ENCODE data around the gene APOH.
"Not testable (repeated sequence)": the region's sequence is repeated elsewhere in the genome, so short reads cannot be mapped to it uniquely, and the experiment has no call there.

The APOH gene

GRCh38 chr17:66255112-66255511, 25.9 kb upstream of the APOH start:
- no peaks in the 10 kb centered on the region for H3K36me3 ChIP-seq (ENCODE audit: insufficient read depth, insufficient read length, low read length)
- no peaks in the 10 kb centered on the region for H3K27me3 ChIP-seq (ENCODE audit: insufficient read depth, insufficient read length)
- TF ChIP-seq YY1 (IDR thresholded peaks at IDR 0.05; ENCODE audit: insufficient read depth, insufficient read length): no peak
- no peak for TF ChIP-seq ZNF274 (IDR thresholded peaks at IDR 0.05; ENCODE audit: low read depth, low read length)
- no peak for TF ChIP-seq SUZ12 (IDR thresholded peaks at IDR 0.05; ENCODE audit: extremely low read depth, insufficient read depth, insufficient read length)
- no peak overlapping the region for H3K4me3 ChIP-seq (ENCODE audit: insufficient read length, low read depth)
- no peaks in the 10 kb centered on the region for H3K9me3 ChIP-seq (ENCODE audit: insufficient read depth, low read length)
- DNase-seq (ENCODE audit: low read depth, low spot score): peak; percentile 23
- H3K9ac ChIP-seq (ENCODE audit: insufficient read length, low read depth): no peak overlapping the region
- H3K4me1 ChIP-seq (ENCODE audit: insufficient read depth, insufficient read length): no peaks in the 10 kb centered on the region

GRCh38 chr17:66253458-66253857, 24.2 kb upstream of the APOH start:
- H3K4me3 ChIP-seq (ENCODE audit: insufficient read length, low read depth); H3K9me3 ChIP-seq (ENCODE audit: insufficient read depth, low read length); H3K36me3 ChIP-seq (ENCODE audit: insufficient read depth, insufficient read length, low read length); H3K4me1 ChIP-seq (ENCODE audit: insufficient read depth, insufficient read length); DNase-seq (ENCODE audit: low read depth, low spot score); H3K27me3 ChIP-seq (ENCODE audit: insufficient read depth, insufficient read length); H3K9ac ChIP-seq (ENCODE audit: insufficient read length, low read depth): not testable (repeated sequence)

- no peak for TF ChIP-seq SUZ12 (IDR thresholded peaks at IDR 0.05; ENCODE audit: extremely low read depth, insufficient read depth, insufficient read length)
- TF ChIP-seq ZNF274 (IDR thresholded peaks at IDR 0.05; ENCODE audit: low read depth, low read length): no peak
- no peak for TF ChIP-seq YY1 (IDR thresholded peaks at IDR 0.05; ENCODE audit: insufficient read depth, insufficient read length)
- no peaks in the 10 kb centered on the region for H3K36me3 ChIP-seq (ENCODE audit: insufficient read depth, insufficient read length, low read length)
- DNase-seq (ENCODE audit: low read depth, low spot score): no peak
- no peaks in the 10 kb centered on the region for H3K27me3 ChIP-seq (ENCODE audit: insufficient read depth, insufficient read length)
- H3K4me1 ChIP-seq (ENCODE audit: insufficient read depth, insufficient read length): no peaks in the 10 kb centered on the region
- no peak overlapping the region for H3K4me3 ChIP-seq (ENCODE audit: insufficient read length, low read depth)
- H3K9me3 ChIP-seq (ENCODE audit: insufficient read depth, low read length): no peaks in the 10 kb centered on the region
- H3K9ac ChIP-seq (ENCODE audit: insufficient read length, low read depth): no peak overlapping the region
Observed at GRCh38 chr17:66250686-66251085, 21.5 kb upstream of the APOH start.

- Histone ChIP-seq H3K4me1 (ENCODE audit: insufficient read depth, insufficient read length) (no peaks in the 10 kb centered on the region), H3K36me3 (ENCODE audit: insufficient read depth, insufficient read length, low read length) (no peaks in the 10 kb centered on the region), H3K9ac (ENCODE audit: insufficient read length, low read depth) (no peak overlapping the region), H3K9me3 (ENCODE audit: insufficient read depth, low read length) (no peaks in the 10 kb centered on the region), H3K4me3 (ENCODE audit: insufficient read length, low read depth) (no peak overlapping the region), H3K27me3 (ENCODE audit: insufficient read depth, insufficient read length) (no peaks in the 10 kb centered on the region)
- DNase-seq (ENCODE audit: low read depth, low spot score): no peak
- no peak for TF ChIP-seq ZNF274 (IDR thresholded peaks at IDR 0.05; ENCODE audit: low read depth, low read length)
- TF ChIP-seq YY1 (IDR thresholded peaks at IDR 0.05; ENCODE audit: insufficient read depth, insufficient read length): no peak
- no peak for TF ChIP-seq SUZ12 (IDR thresholded peaks at IDR 0.05; ENCODE audit: extremely low read depth, insufficient read depth, insufficient read length)
Observed at GRCh38 chr17:66248285-66248684, 19.1 kb upstream of the APOH start.

- Histone ChIP-seq H3K4me1 (ENCODE audit: insufficient read depth, insufficient read length) (no peaks in the 10 kb centered on the region), H3K9ac (ENCODE audit: insufficient read length, low read depth) (no peak overlapping the region), H3K9me3 (ENCODE audit: insufficient read depth, low read length) (no peaks in the 10 kb centered on the region), H3K36me3 (ENCODE audit: insufficient read depth, insufficient read length, low read length) (no peaks in the 10 kb centered on the region), H3K4me3 (ENCODE audit: insufficient read length, low read depth) (no peak overlapping the region), H3K27me3 (ENCODE audit: insufficient read depth, insufficient read length) (no peaks in the 10 kb centered on the region)
- no peak for DNase-seq (ENCODE audit: low read depth, low spot score)
- no peak for TF ChIP-seq ZNF274 (IDR thresholded peaks at IDR 0.05; ENCODE audit: low read depth, low read length)
- TF ChIP-seq YY1 (IDR thresholded peaks at IDR 0.05; ENCODE audit: insufficient read depth, insufficient read length): no peak
- TF ChIP-seq SUZ12 (IDR thresholded peaks at IDR 0.05; ENCODE audit: extremely low read depth, insufficient read depth, insufficient read length): no peak
Observed at GRCh38 chr17:66241839-66242238, 12.6 kb upstream of the APOH start.

- no peak for DNase-seq (ENCODE audit: low read depth, low spot score)
Observed at GRCh38 chr17:66240630-66241029, 11.4 kb upstream of the APOH start.

GRCh38 chr17:66240013-66240412, 10.8 kb upstream of the APOH start:
- Histone ChIP-seq H3K4me1 (ENCODE audit: insufficient read depth, insufficient read length) (no peaks in the 10 kb centered on the region), H3K4me3 (ENCODE audit: insufficient read length, low read depth) (no peak overlapping the region), H3K36me3 (ENCODE audit: insufficient read depth, insufficient read length, low read length) (no peaks in the 10 kb centered on the region), H3K9me3 (ENCODE audit: insufficient read depth, low read length) (no peaks in the 10 kb centered on the region), H3K27me3 (ENCODE audit: insufficient read depth, insufficient read length) (no peaks in the 10 kb centered on the region), H3K9ac (ENCODE audit: insufficient read length, low read depth) (no peak overlapping the region)
- TF ChIP-seq ZNF274 (IDR thresholded peaks at IDR 0.05; ENCODE audit: low read depth, low read length): no peak
- no peak for TF ChIP-seq SUZ12 (IDR thresholded peaks at IDR 0.05; ENCODE audit: extremely low read depth, insufficient read depth, insufficient read length)
- no peak for TF ChIP-seq YY1 (IDR thresholded peaks at IDR 0.05; ENCODE audit: insufficient read depth, insufficient read length)
- no peak for DNase-seq (ENCODE audit: low read depth, low spot score)

More at GRCh38 chr17:66240630-66241029, 11.4 kb upstream of the APOH start:
- no peak for TF ChIP-seq SUZ12 (IDR thresholded peaks at IDR 0.05; ENCODE audit: extremely low read depth, insufficient read depth, insufficient read length)
- no peak for TF ChIP-seq YY1 (IDR thresholded peaks at IDR 0.05; ENCODE audit: insufficient read depth, insufficient read length)
- TF ChIP-seq ZNF274 (IDR thresholded peaks at IDR 0.05; ENCODE audit: low read depth, low read length): no peak
- no peaks in the 10 kb centered on the region for H3K4me1 ChIP-seq (ENCODE audit: insufficient read depth, insufficient read length)
- H3K9ac ChIP-seq (ENCODE audit: insufficient read length, low read depth): no peak overlapping the region
- no peaks in the 10 kb centered on the region for H3K27me3 ChIP-seq (ENCODE audit: insufficient read depth, insufficient read length)
- no peaks in the 10 kb centered on the region for H3K36me3 ChIP-seq (ENCODE audit: insufficient read depth, insufficient read length, low read length)
- no peak overlapping the region for H3K4me3 ChIP-seq (ENCODE audit: insufficient read length, low read depth)
- no peaks in the 10 kb centered on the region for H3K9me3 ChIP-seq (ENCODE audit: insufficient read depth, low read length)

Data from NT2/D1 (cell line).